HCT116 (cell line): Measurements from ENCODE around the gene LENG9. TPM values are rescaled to one million over a fixed set of nuclear protein-coding genes. Genes with fewer than 3 reads are reported as not detected.

Experiments used
- ATAC-seq: fragments of 200-7000 bp; cut with Tn5 transposase; 2 replicates; pipeline ENCODE4 v1.9.1; 2020; ENCODE audit warnings: mild to moderate bottlenecking, moderate library complexity
- BruUV-seq: library from RNA; stranded (reverse); fragments of 400-500 nt; replicated peaks from 2 replicates; lab custom pipeline; 2021; lab: Mats Ljungman, UMichigan
- CTCF ChIA-PET: fragments of 300-600 bp; sonication (Branson Sonifier 250); formaldehyde crosslinking; loops from one replicate; lab custom pipeline; 2021; ENCODE audit warnings: antibody characterized with exemption; lab: Charles Lee
- POLR2A ChIA-PET: fragments of 300-600, 350-600 bp; sonication (Branson Sonifier 250); formaldehyde crosslinking; loops from one replicate; lab custom pipeline; 2021; ENCODE audit warnings: antibody characterized with exemption; lab: Charles Lee
- RAD21 ChIA-PET, 2 experiments: fragments of 300-600 bp; sonication (Branson Sonifier 250); formaldehyde crosslinking; loops; one replicate each; lab custom pipeline; 2023; ENCODE audit warnings: low total read pairs in 2 of 2; ENCODE audit not compliant: uncharacterized antibody in 2 of 2, unreplicated experiment in 2 of 2, low non-redundant PET in 1 of 2; lab: Charles Lee
- DNase-seq: peaks from one replicate; pipeline ENCODE4 v3.0.0-alpha.2; 2010; ENCODE audit warnings: low read depth, low spot score
- H2AFZ ChIP-seq: fragments of 200-600 bp; shearing (Covaris generic), sonication (generic); 2 replicates; pipeline ENCODE4 v1.6.1; 2017; ENCODE audit warnings: low read depth, mixed run types, mixed read lengths, antibody characterized with exemption, low read length; ENCODE audit not compliant: poor library complexity, severe bottlenecking
- H3K27ac ChIP-seq: 2 replicates; pipeline ENCODE4 v1.5.1; 2012; ENCODE audit warnings: low read depth, low read length
- H3K27me3 ChIP-seq: fragments of 200-600 bp; sonication (generic); 2 replicates; pipeline ENCODE4 v1.6.1; 2016; ENCODE audit warnings: mixed run types, low read length, mixed read lengths; ENCODE audit not compliant: insufficient read depth
- H3K36me3 ChIP-seq, 2 experiments: fragments of 200-500 bp in 1 of 2; fragments of 200-600 bp in 1 of 2; sonication (Bioruptor generic) in 1 of 2; sonication (generic) in 1 of 2; 2 replicates each; pipeline versions ENCODE4 v1.5.1 to v1.6.1; 2014 to 2016; ENCODE audit warnings: low read length in 2 of 2, inconsistent platforms in 1 of 2, mixed read lengths in 1 of 2, mixed run types in 1 of 2; ENCODE audit not compliant: insufficient read depth in 2 of 2, control insufficient read depth in 1 of 2
- H3K4me1 ChIP-seq, 2 experiments: fragments of 200-600 bp in 1 of 2; sonication (generic) in 1 of 2; 2 replicates each; pipeline versions ENCODE4 v1.5.1 to v1.6.1; 2012 to 2017; ENCODE audit warnings: low read length in 2 of 2, inconsistent platforms in 1 of 2, mild to moderate bottlenecking in 1 of 2, mixed read lengths in 1 of 2, mixed run types in 1 of 2, moderate library complexity in 1 of 2; ENCODE audit not compliant: insufficient read depth in 2 of 2, control insufficient read depth in 1 of 2
- H3K4me2 ChIP-seq: fragments of 200-600 bp; sonication (generic); 2 replicates; pipeline ENCODE4 v1.6.1; 2017; ENCODE audit warnings: mixed run types, low read length, mixed read lengths
- H3K4me3 ChIP-seq, 2 experiments: fragments of 200-600 bp in 1 of 2; sonication (generic) in 1 of 2; replicated peaks in 1 of 2; 2 replicates each; pipeline ENCODE4 v1.5.1; 2011 to 2016; ENCODE audit warnings: low read length in 2 of 2, control low read depth in 1 of 2, low read depth in 1 of 2, mild to moderate bottlenecking in 1 of 2, mixed read lengths in 1 of 2, mixed run types in 1 of 2
- H3K79me2 ChIP-seq: fragments of 200-600 bp; sonication (generic); 2 replicates; pipeline ENCODE4 v1.6.1; 2017; ENCODE audit warnings: mild to moderate bottlenecking, mixed run types, low read length, moderate library complexity, mixed read lengths; ENCODE audit not compliant: insufficient read depth
- H3K9ac ChIP-seq: fragments of 200-600 bp; sonication (generic); 2 replicates; pipeline ENCODE4 v1.6.1; 2016; ENCODE audit warnings: low read length, mixed read lengths
- H3K9me2 ChIP-seq: fragments of 200-600 bp; sonication (generic), shearing (Covaris generic); 2 replicates; pipeline ENCODE4 v1.6.1; 2017; ENCODE audit warnings: mixed run types, mild to moderate bottlenecking, moderate library complexity; ENCODE audit not compliant: insufficient read depth
- H3K9me3 ChIP-seq, 2 experiments: fragments of 200-500 bp in 1 of 2; fragments of 200-600 bp in 1 of 2; sonication (Bioruptor generic) in 1 of 2; sonication (generic) in 1 of 2; 2 replicates each; pipeline ENCODE4 v1.6.1; 2014 to 2017; ENCODE audit warnings: low read length in 2 of 2, mixed read lengths in 2 of 2, inconsistent platforms in 1 of 2, low read depth in 1 of 2, mild to moderate bottlenecking in 1 of 2, mixed run types in 1 of 2, moderate library complexity in 1 of 2; ENCODE audit not compliant: control insufficient read depth in 1 of 2, insufficient read depth in 1 of 2
- H4K20me1 ChIP-seq: fragments of 200-600 bp; sonication (generic), shearing (Covaris generic); 2 replicates; pipeline ENCODE4 v1.6.1; 2017; ENCODE audit warnings: mixed run types, mild to moderate bottlenecking, moderate library complexity; ENCODE audit not compliant: insufficient read depth
- CEBPB ChIP-seq: IDR thresholded peaks from 2 replicates; pipeline ENCODE4 v1.6.1; 2012; ENCODE audit warnings: low read depth
- CTCF ChIP-seq, 3 experiments: fragments of 200-600 bp in 1 of 3; sonication (generic) in 1 of 3; IDR thresholded peaks in 2 of 3; conservative IDR thresholded peaks in 1 of 3; 2 replicates each; pipeline ENCODE4 v1.5.1; 2012 to 2017; ENCODE audit warnings: low read depth in 2 of 3, low read length in 2 of 3, antibody characterized with exemption in 1 of 3, borderline replicate concordance in 1 of 3, control low read depth in 1 of 3, mild to moderate bottlenecking in 1 of 3, mixed read lengths in 1 of 3, mixed run types in 1 of 3, moderate library complexity in 1 of 3; ENCODE audit not compliant: insufficient read depth in 1 of 3
- ELF1 ChIP-seq: IDR thresholded peaks from 2 replicates; pipeline ENCODE4 v1.6.1; 2012; ENCODE audit warnings: low read depth, borderline replicate concordance
- JUND ChIP-seq: IDR thresholded peaks from 2 replicates; pipeline ENCODE4 v1.6.1; 2012
- MAX ChIP-seq: IDR thresholded peaks from 2 replicates; pipeline ENCODE4 v1.6.1; 2012
- RAD21 ChIP-seq: IDR thresholded peaks from 2 replicates; pipeline ENCODE4 v1.6.1; 2012; ENCODE audit warnings: low read depth, mild to moderate bottlenecking
- REST ChIP-seq: IDR thresholded peaks from 2 replicates; pipeline ENCODE4 v1.6.1; 2012; ENCODE audit warnings: low read depth
- TCF7L2 ChIP-seq: IDR thresholded peaks from 2 replicates; pipeline ENCODE4 v1.7.0; 2011; ENCODE audit warnings: borderline replicate concordance, inconsistent platforms; ENCODE audit not compliant: insufficient read depth, insufficient read length; ENCODE audit errors: extremely low read depth
- ZFX ChIP-seq: fragments of 450-650 bp; IDR thresholded peaks from 2 replicates; pipeline ENCODE4 v1.6.1; 2017
- ZNF274 ChIP-seq: fragments of 200-500 bp; sonication (Bioruptor generic); IDR thresholded peaks from 2 replicates; pipeline ENCODE4 v1.6.1; 2014; ENCODE audit warnings: mild to moderate bottlenecking, low read depth, low read length, inconsistent platforms
- intact Hi-C: fragments of 100-400 bp; cut with micrococcal nuclease; formaldehyde crosslinking; loops from 2 replicates; pipeline ENCODE4 v1.10.0; 2022
- total RNA-seq: library from RNA; stranded (reverse); gene quantifications from one replicate; pipeline ENCODE4 v1.2.1, GENCODE V29; 2021; ENCODE audit not compliant: unreplicated experiment

Gene LENG9
- total RNA-seq, 1 experiment from 2014 or later = 9.0 TPM

- Histone ChIP-seq H3K79me2 (no peaks in the 10 kb centered on the region), H3K9me2 (no peaks in the 10 kb centered on the region), H2AFZ (no peak overlapping the region), H3K27me3 (0 out of 2 replicates have a peak, but pooled peaks cover 3% of the 10 kb centered on the region), H3K4me3 (no peak overlapping the region), H3K36me3 (no peaks in the 10 kb centered on the region), H3K9ac (no peak overlapping the region), H3K4me1 (no peaks in the 10 kb centered on the region), H3K4me2 (no peak overlapping the region), H3K9me3 (no peaks in the 10 kb centered on the region), H4K20me1 (no peaks in the 10 kb centered on the region), H3K27ac (no peak overlapping the region)
- RAD21 ChIA-PET = no interaction called here
- no peak for ATAC-seq
- intact Hi-C loops = loop anchor here (5.0 kb wide), 1 partner anchor 197 kb away; no protein-coding TSS in a partner anchor
- DNase-seq = no peak
- POLR2A ChIA-PET = no interaction called here
- CTCF ChIA-PET = interaction anchor here (0.6 to 0.8 kb wide), 2 partner anchors 157 to 439 kb away, joined by 3 read pairs; no protein-coding TSS in a partner anchor
- TF ChIP-seq JUND = no peak
- no peak for TF ChIP-seq RAD21
- no peak for TF ChIP-seq ELF1
- no peak for TF ChIP-seq CTCF (IDR thresholded peaks at IDR 0.05 in 2 of 3, conservative IDR thresholded peaks at IDR 0.05 in 1 of 3; ENCODE audit: borderline replicate concordance in 1 of 3, insufficient read depth in 1 of 3, low read depth in 2 of 3, low read length in 2 of 3)
- TF ChIP-seq TCF7L2 = no peak
- TF ChIP-seq MAX = no peak
- no peak for TF ChIP-seq REST
- no peak for TF ChIP-seq ZFX
- no peak for TF ChIP-seq CEBPB
- no peak for TF ChIP-seq ZNF274
- BruUV-seq = no TSS peak
These were observed 16.5 kb upstream of the LENG9 start for GRCh38 chr19:54480051-54480450.
